CD4-positive, alpha-beta T cell treated with Interleukin-6 at 100 ng/mL for 8 hours (primary cell): ENCODE results near the gene ABTB2.

ENCODE experiments used
- DNase-seq: peaks from one replicate; pipeline ENCODE4 v3.0.0-alpha.2; 2020; ENCODE audit warnings: mixed read lengths, low spot score

ABTB2 gene

GRCh38 chr11:34105079-34105956 is 252.5 kb downstream of the ABTB2 start, which contains the start of gene NAT10:
NAT10 (plus strand) TSS chr11:34105629; CDS start chr11:34108226, 2,597 bp downstream.
- peak; percentile 98 for DNase-seq

- no peak for DNase-seq
Observed at GRCh38 chr11:34104680-34105078, 253.1 kb downstream of the ABTB2 start.
